Adrenal gland (tissue), 12 donors: ENCODE measurements around the gene SULT2B1. TPM values are rescaled to one million over a fixed set of nuclear protein-coding genes. Genes with fewer than 3 reads are reported as not detected.

Source experiments
- DNase-seq, 7 donors: peaks; one replicate each; pipeline ENCODE4 v3.0.0-alpha.2; 2019 to 2020
- H3K27ac ChIP-seq, 5 donors: fragments of 200-600 bp; sonication (generic) in 4 of 5; 1 replicate in 3 of 5; 2 replicates in 2 of 5; pipeline versions ENCODE4 v1.5.1 to v1.8.0; 2016 to 2020; ENCODE audit warnings: mild to moderate bottlenecking in 1 of 5
- H3K27me3 ChIP-seq: fragments of 200-600 bp; 2 replicates; pipeline ENCODE4 v1.8.0; 2021
- H3K36me3 ChIP-seq, 2 donors: fragments of 200-600 bp; replicated peaks in 1 of 2; 1 replicate in 1 of 2; 2 replicates in 1 of 2; pipeline versions ENCODE4 v1.5.1 to v1.8.0; 2018 to 2022
- H3K4me1 ChIP-seq, 2 donors: fragments of 200-600 bp; replicated peaks in 1 of 2; 1 replicate in 1 of 2; 2 replicates in 1 of 2; pipeline versions ENCODE4 v1.5.1 to v1.8.0; 2018 to 2021
- H3K4me3 ChIP-seq, 4 donors: fragments of 200-600 bp; sonication (generic) in 3 of 4; one replicate each; pipeline ENCODE4 v1.5.1; 2016 to 2018
- H3K9me3 ChIP-seq, 3 donors: fragments of 200-600 bp; sonication (generic) in 1 of 3; replicated peaks in 1 of 3; 1 replicate in 2 of 3; 2 replicates in 1 of 3; pipeline versions ENCODE4 v1.5.1 to v1.8.0; 2016 to 2021
- POLR2A ChIP-seq, 2 donors: fragments of 450-650 bp; IDR thresholded peaks; one replicate each; pipeline ENCODE4 v1.6.1; 2017; ENCODE audit warnings: antibody characterized with exemption in 2 of 2, mild to moderate bottlenecking in 2 of 2, moderate library complexity in 1 of 2
- WGBS, 4 donors: extraction: QIAGEN DNeasy Blood & Tissue Kit in 2 of 4; methylation state at CpG; one replicate each; pipeline versions ENCODE4 v1.1.5 to v1.1.7; 2013 to 2017; 5-methylcytosine and 5-hydroxymethylcytosine counted together
- intact Hi-C, 2 donors: fragments of 100-400 bp; cut with DNase I; formaldehyde crosslinking; loops; one replicate each; pipeline versions ENCODE4 v1.14.1 to v1.15.0; 2022 to 2023
- polyA plus RNA-seq, 3 donors: library from polyadenylated mRNA; stranded (reverse); fragments of 200-250 nt in 2 of 3; fragments of 350-450 nt in 1 of 3; fragmentation: Illumina TruSeq in 1 of 3; extraction: RNeasy Lipid Tissue Mini Kit (QIAGEN cat#74804) in 1 of 3; gene quantifications; one replicate each; pipeline ENCODE4 v1.2.3, GENCODE V29; 2013 to 2014
- total RNA-seq, 9 donors: library from RNA; depleted of rRNA in 4 of 9; stranded (reverse); fragments of >200 nt in 4 of 9; fragments of 120-200 nt in 1 of 9; fragmentation: NEBNext Ultra II Directional in 1 of 9; extraction: Animal tissue kit (Norgen Biotek cat#: 25700) in 1 of 9; gene quantifications; one replicate each; pipeline versions ENCODE4 v1.1.0 to v1.2.4, GENCODE V29; 2013 to 2023
- TF ChIP-seq, protein P1 (sequence below), 6 experiments: fragments of 450-650 bp in 4 of 6; fragments of 200-600 bp in 2 of 6; sonication (generic) in 1 of 6; IDR thresholded peaks; 1 replicate in 5 of 6; 2 replicates in 1 of 6; pipeline versions ENCODE4 v1.5.1 to v1.8.0; 2016 to 2021; ENCODE audit warnings: antibody characterized with exemption in 6 of 6, mild to moderate bottlenecking in 2 of 6, moderate library complexity in 1 of 6
- donor health status: healthy with polysubstance abuse.
- donor health status: Bipolar disorder and iron deficiency.
- donor health status: DM: yes; HTN: yes; CAD: no.
- donor health status: DM: no; HTN: no; CAD: no.
- donor health status: DM: no; HTN: no; CAD: no.
- donor health status: DM: yes; HTN: yes; CAD: no.

Gene SULT2B1
- total and polyA plus RNA-seq, 12 donors, result 0.22 to 1.4 (median 0.52) TPM; not detected in 3

DNA sequence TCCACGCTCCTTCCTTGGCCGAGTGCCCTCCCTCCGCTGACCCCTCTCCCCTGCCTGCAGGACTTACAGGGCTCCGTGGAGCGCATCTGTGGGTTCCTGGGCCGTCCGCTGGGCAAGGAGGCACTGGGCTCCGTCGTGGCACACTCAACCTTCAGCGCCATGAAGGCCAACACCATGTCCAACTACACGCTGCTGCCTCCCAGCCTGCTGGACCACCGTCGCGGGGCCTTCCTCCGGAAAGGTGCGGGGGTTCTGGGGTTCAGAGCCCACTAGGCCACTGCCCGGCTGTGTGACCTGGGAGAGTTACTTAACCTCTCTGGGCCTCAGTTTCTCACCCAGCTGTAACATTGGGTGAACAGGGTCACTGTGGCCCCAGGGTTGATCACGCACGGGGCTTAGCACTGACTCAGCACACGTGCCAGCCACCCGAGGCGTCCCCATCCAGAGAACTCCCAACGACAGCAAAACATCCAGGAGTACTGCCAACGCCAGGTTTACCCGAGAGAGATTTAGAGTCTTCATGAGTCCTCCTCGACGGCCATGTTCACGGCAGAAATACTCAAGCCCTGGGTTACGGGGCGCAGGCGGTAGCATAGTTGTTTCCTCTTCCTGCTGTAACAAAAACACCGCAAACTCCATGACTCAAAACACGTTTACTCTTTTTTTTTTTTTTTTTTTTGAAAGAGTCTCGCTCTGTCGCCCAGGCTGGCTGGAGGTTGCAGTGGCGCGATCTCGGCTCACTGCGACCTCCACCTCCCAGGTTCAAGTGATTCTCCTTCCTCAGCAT lies 44.9 kb downstream of the SULT2B1 start:
- Histone ChIP-seq H3K9me3 (no peaks in the 10 kb centered on the region), H3K27me3 (no peaks in the 10 kb centered on the region), H3K4me3 (no peak overlapping the region), H3K27ac (no peak overlapping the region), H3K4me1 (no peaks in the 10 kb centered on the region), H3K36me3 (no peaks in the 10 kb centered on the region)
- intact Hi-C loops, result no loop called here
- 70 to 80% (median 74%) methylated on average over 23 to 39 of the region's 39 CpGs for WGBS, 4 donors
- no peak for TF ChIP-seq POLR2A (IDR thresholded peaks at IDR 0.05)
- TF ChIP-seq, protein P1, sequence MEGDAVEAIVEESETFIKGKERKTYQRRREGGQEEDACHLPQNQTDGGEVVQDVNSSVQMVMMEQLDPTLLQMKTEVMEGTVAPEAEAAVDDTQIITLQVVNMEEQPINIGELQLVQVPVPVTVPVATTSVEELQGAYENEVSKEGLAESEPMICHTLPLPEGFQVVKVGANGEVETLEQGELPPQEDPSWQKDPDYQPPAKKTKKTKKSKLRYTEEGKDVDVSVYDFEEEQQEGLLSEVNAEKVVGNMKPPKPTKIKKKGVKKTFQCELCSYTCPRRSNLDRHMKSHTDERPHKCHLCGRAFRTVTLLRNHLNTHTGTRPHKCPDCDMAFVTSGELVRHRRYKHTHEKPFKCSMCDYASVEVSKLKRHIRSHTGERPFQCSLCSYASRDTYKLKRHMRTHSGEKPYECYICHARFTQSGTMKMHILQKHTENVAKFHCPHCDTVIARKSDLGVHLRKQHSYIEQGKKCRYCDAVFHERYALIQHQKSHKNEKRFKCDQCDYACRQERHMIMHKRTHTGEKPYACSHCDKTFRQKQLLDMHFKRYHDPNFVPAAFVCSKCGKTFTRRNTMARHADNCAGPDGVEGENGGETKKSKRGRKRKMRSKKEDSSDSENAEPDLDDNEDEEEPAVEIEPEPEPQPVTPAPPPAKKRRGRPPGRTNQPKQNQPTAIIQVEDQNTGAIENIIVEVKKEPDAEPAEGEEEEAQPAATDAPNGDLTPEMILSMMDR (IDR thresholded peaks at IDR 0.05), result no peak
- DNase-seq, result peak in 1 of 7 donors; percentile 11

DNA sequence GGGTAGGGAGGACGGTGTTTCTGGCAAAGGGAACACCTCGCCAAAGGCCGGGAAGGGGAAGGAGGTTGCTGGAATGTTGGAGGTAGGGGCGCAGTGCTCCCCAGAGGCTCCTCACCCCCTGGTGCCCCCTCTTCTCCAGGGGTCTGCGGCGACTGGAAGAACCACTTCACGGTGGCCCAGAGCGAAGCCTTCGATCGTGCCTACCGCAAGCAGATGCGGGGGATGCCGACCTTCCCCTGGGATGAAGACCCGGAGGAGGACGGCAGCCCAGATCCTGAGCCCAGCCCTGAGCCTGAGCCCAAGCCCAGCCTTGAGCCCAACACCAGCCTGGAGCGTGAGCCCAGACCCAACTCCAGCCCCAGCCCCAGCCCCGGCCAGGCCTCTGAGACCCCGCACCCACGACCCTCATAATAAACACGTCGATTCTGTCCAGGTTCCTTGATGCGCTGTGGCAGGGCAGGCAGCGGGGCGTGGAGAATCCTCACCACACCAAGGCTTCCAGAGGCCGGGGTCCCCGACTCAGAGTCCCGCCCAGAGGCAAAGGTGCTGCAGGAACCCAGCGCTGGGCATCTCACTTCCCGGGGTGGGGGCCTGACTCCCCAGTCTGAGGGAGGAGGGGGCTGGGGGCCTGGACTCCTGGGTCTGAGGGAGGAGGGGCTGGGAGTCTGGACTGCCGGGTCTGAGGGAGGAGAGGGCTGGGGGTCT lies 47.2 kb downstream of the SULT2B1 start:
- intact Hi-C loops, result no loop called here
- WGBS, 4 donors, result 66 to 80% (median 70%) methylated on average over 16 to 30 of the region's 30 CpGs
- no peaks in the 10 kb centered on the region for H3K4me1 ChIP-seq
- peak in 1 of 7 donors; percentile 18 for DNase-seq
- H3K9me3 ChIP-seq, result no peaks in the 10 kb centered on the region
- no peak overlapping the region for H3K27ac ChIP-seq
- no peak overlapping the region for H3K4me3 ChIP-seq
- H3K36me3 ChIP-seq, result no peaks in the 10 kb centered on the region
- H3K27me3 ChIP-seq, result no peaks in the 10 kb centered on the region
- TF ChIP-seq, protein P1 (IDR thresholded peaks at IDR 0.05), result no peak

DNA sequence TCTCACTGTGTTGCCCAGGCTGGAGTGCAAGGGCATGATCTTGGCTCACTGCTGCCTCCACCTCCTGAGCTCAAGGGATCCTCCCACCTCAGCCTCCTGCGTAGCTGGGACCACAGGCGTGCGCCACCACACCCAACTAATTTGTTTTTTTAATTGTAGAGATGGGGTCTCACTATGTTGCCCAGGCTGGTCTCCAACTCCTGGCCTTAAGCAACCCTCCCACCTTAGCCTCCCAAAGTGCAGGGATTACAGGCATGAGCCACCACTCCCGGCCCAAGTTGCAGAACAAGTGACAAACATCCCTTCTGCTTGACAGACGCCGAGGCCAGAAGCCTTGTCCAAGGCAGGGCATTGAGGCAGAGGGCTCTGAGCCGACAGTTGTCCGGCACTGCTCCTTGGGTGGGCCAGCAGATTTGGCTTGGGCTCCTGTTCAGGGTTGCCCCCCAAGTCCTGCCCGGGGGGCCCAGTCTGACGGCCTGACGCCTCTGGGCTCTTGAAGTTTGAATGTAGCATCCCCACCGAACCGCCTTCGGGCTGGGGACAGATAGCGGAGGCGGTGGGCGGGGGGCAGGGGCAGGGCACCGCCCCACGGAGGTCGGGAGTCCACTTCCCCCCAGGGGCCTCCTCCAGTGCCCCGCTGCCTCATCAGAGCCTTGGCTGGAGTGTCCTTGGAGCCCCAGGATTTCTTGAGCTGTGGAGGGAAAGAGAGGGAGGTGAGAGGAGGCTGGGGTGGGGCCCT lies 48.9 kb downstream of the SULT2B1 start:
- Histone ChIP-seq H3K27ac (no peak overlapping the region), H3K4me1 (no peaks in the 10 kb centered on the region), H3K4me3 (no peak overlapping the region), H3K36me3 (no peaks in the 10 kb centered on the region), H3K9me3 (no peaks in the 10 kb centered on the region), H3K27me3 (no peaks in the 10 kb centered on the region)
- 76 to 90% (median 82%) methylated on average over 4 to 21 of the region's 21 CpGs for WGBS, 4 donors
- intact Hi-C loops, result no loop called here
- DNase-seq, result peak in 1 of 7 donors; percentile 13
- no peak for TF ChIP-seq POLR2A (IDR thresholded peaks at IDR 0.05)
- TF ChIP-seq, protein P1 (IDR thresholded peaks at IDR 0.05), result no peak

DNA sequence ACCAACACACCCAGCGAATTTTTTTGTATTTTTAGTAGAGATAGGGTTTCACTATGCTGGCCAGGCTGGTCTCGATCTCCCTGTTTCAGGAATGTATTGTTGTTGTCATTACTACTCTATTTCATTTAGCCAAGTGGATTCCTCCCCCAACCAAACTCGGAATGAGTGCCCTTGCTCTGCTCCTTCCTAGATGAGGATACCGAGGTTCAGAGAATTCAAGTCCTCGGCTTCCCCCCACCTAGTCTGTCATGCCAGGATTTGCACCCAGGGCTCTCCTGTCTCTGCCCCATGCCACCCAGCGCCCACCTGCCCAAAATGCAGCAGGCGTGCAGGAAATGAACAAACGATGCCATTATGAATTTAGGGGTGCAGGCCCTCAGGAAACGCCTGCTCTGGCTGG lies 51.0 kb downstream of the SULT2B1 start:
- intact Hi-C loops, result no loop called here
- H3K27ac ChIP-seq, result no peak overlapping the region
- H3K4me1 ChIP-seq, result no peaks in the 10 kb centered on the region
- TF ChIP-seq POLR2A (IDR thresholded peaks at IDR 0.05), result no peak
- TF ChIP-seq, protein P1 (IDR thresholded peaks at IDR 0.05), result no peak
- H3K9me3 ChIP-seq, result no peaks in the 10 kb centered on the region
- H3K36me3 ChIP-seq, result no peaks in the 10 kb centered on the region
- DNase-seq, result no peak
- 71 to 85% (median 78%) methylated on average over 5 to 9 of the region's 9 CpGs for whole genome bisulfite sequencing, 4 donors
- no peaks in the 10 kb centered on the region for H3K27me3 ChIP-seq
- no peak overlapping the region for H3K4me3 ChIP-seq
